Measurements from ENCODE around the gene NNT.
"Not testable (repeated sequence)": the region's sequence is repeated elsewhere in the genome, so short reads cannot be mapped to it uniquely, and the experiment has no call there.

Gene NNT

GRCh38 chr5:43674536-43674935 lies 71.6 kb downstream of the NNT start:
- no peak for DNase-seq

GRCh38 chr5:43675357-43675756 lies 72.4 kb downstream of the NNT start:
- DNase-seq = no peak

- DNase-seq = no peak
Measured at GRCh38 chr5:43676083-43676840, 73.3 kb downstream of the NNT start.

- no peak for DNase-seq
Measured at GRCh38 chr5:43677253-43677652, 74.3 kb downstream of the NNT start.

GRCh38 chr5:43679214-43679613 lies 76.2 kb downstream of the NNT start:
- DNase-seq = no peak

- no peak for DNase-seq
Measured at GRCh38 chr5:43680286-43680685, 77.3 kb downstream of the NNT start.

- no peak for DNase-seq
Measured at GRCh38 chr5:43683884-43684471, 81.0 kb downstream of the NNT start.

GRCh38 chr5:43685252-43685950 lies 82.4 kb downstream of the NNT start:
- no peak for DNase-seq

- no peak for DNase-seq
Measured at GRCh38 chr5:43687275-43687674, 84.3 kb downstream of the NNT start.

GRCh38 chr5:43691275-43691674 lies 88.3 kb downstream of the NNT start:
- DNase-seq = no peak

- no peak for DNase-seq
Measured at GRCh38 chr5:43691893-43692292, 88.9 kb downstream of the NNT start.

GRCh38 chr5:43693411-43693810 lies 90.4 kb downstream of the NNT start:
- no peak for DNase-seq

GRCh38 chr5:43694027-43694426 lies 91.0 kb downstream of the NNT start:
- no peak for DNase-seq

GRCh38 chr5:43696444-43696843 lies 93.5 kb downstream of the NNT start:
- not testable (repeated sequence) for DNase-seq

GRCh38 chr5:43699910-43700309 lies 96.9 kb downstream of the NNT start:
- DNase-seq = no peak

- no peak for DNase-seq
Measured at GRCh38 chr5:43700601-43701000, 97.6 kb downstream of the NNT start.

GRCh38 chr5:43701227-43701626 lies 98.2 kb downstream of the NNT start:
- no peak for DNase-seq

- DNase-seq = no peak
Measured at GRCh38 chr5:43702293-43702692, 99.3 kb downstream of the NNT start.

- DNase-seq = no peak
Measured at GRCh38 chr5:43702815-43703214, 99.8 kb downstream of the NNT start.

GRCh38 chr5:43704243-43704642 lies 101.3 kb downstream of the NNT start:
- no peak for DNase-seq

GRCh38 chr5:43706576-43706975 lies 103.6 kb downstream of the NNT start:
- not testable (repeated sequence) for DNase-seq

GRCh38 chr5:43711496-43711895 lies 108.5 kb downstream of the NNT start:
- no peak for DNase-seq

- DNase-seq = no peak
Measured at GRCh38 chr5:43712081-43712480, 109.1 kb downstream of the NNT start.

- DNase-seq = not testable (repeated sequence)
Measured at GRCh38 chr5:43719783-43720182, 116.8 kb downstream of the NNT start.
